GM12864 (cell line): ENCODE results near the gene EMX1.

Source experiments
- DNase-seq: peaks from one replicate; pipeline ENCODE4 v3.0.0-alpha.2; 2011; ENCODE audit warnings: low read depth
- H3K4me3 ChIP-seq: 2 replicates; pipeline ENCODE4 v1.5.1; 2011; ENCODE audit warnings: mild to moderate bottlenecking, low read depth, low read length, control low read depth
- CTCF ChIP-seq: IDR thresholded peaks from 2 replicates; pipeline ENCODE4 v1.5.1; 2011; ENCODE audit warnings: low read depth, mild to moderate bottlenecking, moderate library complexity, low read length, control low read depth, inconsistent platforms; ENCODE audit errors: missing control alignments

Gene EMX1

GRCh38 chr2:72894514-72894913, 22.8 kb upstream of the EMX1 start:
- no peak for DNase-seq
- TF ChIP-seq CTCF, result no peak
- H3K4me3 ChIP-seq, result no peak overlapping the region

- no peak overlapping the region for H3K4me3 ChIP-seq
- no peak for TF ChIP-seq CTCF
These were observed 22.2 kb upstream of the EMX1 start for GRCh38 chr2:72895154-72895553.

GRCh38 chr2:72895759-72896281, 21.5 kb upstream of the EMX1 start:
- H3K4me3 ChIP-seq, result no peak overlapping the region
- TF ChIP-seq CTCF, result no peak
- no peak for DNase-seq

More at GRCh38 chr2:72895154-72895553, 22.2 kb upstream of the EMX1 start:
- no peak for DNase-seq

GRCh38 chr2:72896446-72896845, 20.9 kb upstream of the EMX1 start:
- DNase-seq, result no peak

GRCh38 chr2:72897785-72898584, 19.3 kb upstream of the EMX1 start:
- H3K4me3 ChIP-seq, result no peak overlapping the region
- DNase-seq, result no peak
- no peak for TF ChIP-seq CTCF

More at GRCh38 chr2:72896446-72896845, 20.9 kb upstream of the EMX1 start:
- no peak for TF ChIP-seq CTCF
- H3K4me3 ChIP-seq, result no peak overlapping the region

- no peak for TF ChIP-seq CTCF
- no peak for DNase-seq
- no peak overlapping the region for H3K4me3 ChIP-seq
These were observed 18.8 kb upstream of the EMX1 start for GRCh38 chr2:72898585-72898906.
